ENCODE results near the gene STARD8. TPM values are rescaled to one million over a fixed set of nuclear protein-coding genes. Genes with fewer than 3 reads are reported as not detected.

STARD8 gene
- total RNA-seq, 1 donor from 2014 or later = 16.1 TPM

- DNase-seq = no peak
Observed at GRCh38 chrX:68750316-68750715, 102.8 kb downstream of the STARD8 start.

- no peak for DNase-seq
Observed at GRCh38 chrX:68751372-68751771, 103.9 kb downstream of the STARD8 start.

GRCh38 chrX:68753218-68753617, 105.8 kb downstream of the STARD8 start:
- DNase-seq = no peak

- DNase-seq = no peak
Observed at GRCh38 chrX:68754406-68754805, 106.9 kb downstream of the STARD8 start.

- DNase-seq = peak; percentile 32
Observed at GRCh38 chrX:68755616-68756125, 108.2 kb downstream of the STARD8 start.

GRCh38 chrX:68757331-68757730, 109.9 kb downstream of the STARD8 start:
- no peak for DNase-seq

- DNase-seq = no peak
Observed at GRCh38 chrX:68757731-68758130, 110.3 kb downstream of the STARD8 start.

GRCh38 chrX:68758671-68759070, 111.2 kb downstream of the STARD8 start:
- no peak for DNase-seq

- DNase-seq = no peak
Observed at GRCh38 chrX:68761086-68761485, 113.6 kb downstream of the STARD8 start.

GRCh38 chrX:68762766-68763165, 115.3 kb downstream of the STARD8 start:
- peak; percentile 46 for DNase-seq

- no peak for DNase-seq
Observed at GRCh38 chrX:68763481-68763880, 116.0 kb downstream of the STARD8 start.

Small RNA genes within 50 kb of the gene (small RNA-seq; reads per million reads assigned to genes)
- not detected for gene COX6CP12 (ENCODE audit: low replicate concordance)

Other genes with a start within 250 kb of the STARD8 start
- gene OPHN1, start 214.2 kb upstream of the STARD8 start, total RNA-seq = 22.6 TPM
- 30.7 TPM for gene YIPF6, start 148.6 kb upstream of the STARD8 start, total RNA-seq
- gene EFNB1, start 181.4 kb downstream of the STARD8 start, total RNA-seq = 39.2 TPM

All from tongue (tissue), 3 donors.